HepG2 (cell line): ENCODE data around the gene CIBAR2. TPM values are rescaled to one million over a fixed set of nuclear protein-coding genes. Genes with fewer than 3 reads are reported as not detected.

Experiments used
- CREB3 ChIP-seq: sonication (generic); formaldehyde crosslinking; IDR thresholded peaks from 2 replicates; pipeline ENCODE4 v1.5.0; 2020; ENCODE audit warnings: missing genetic modification reagents
- DR1 ChIP-seq: sonication (generic); formaldehyde crosslinking; IDR thresholded peaks from 2 replicates; pipeline ENCODE4 v1.8.0; 2021; ENCODE audit warnings: mild to moderate bottlenecking, missing genetic modification reagents, inconsistent platforms
- GRHL1 ChIP-seq: sonication (generic); formaldehyde crosslinking; conservative IDR thresholded peaks from 2 replicates; pipeline ENCODE4 v1.8.0; 2022; ENCODE audit warnings: missing genetic modification reagents
- HOXA5 ChIP-seq: sonication (generic); formaldehyde crosslinking; IDR thresholded peaks from 2 replicates; pipeline ENCODE4 v1.4.0; 2020; ENCODE audit warnings: missing genetic modification reagents
- JARID2 ChIP-seq: sonication (generic); formaldehyde crosslinking; IDR thresholded peaks from 2 replicates; pipeline ENCODE4 v1.8.1; 2023; ENCODE audit warnings: missing genetic modification reagents, inconsistent platforms; ENCODE audit not compliant: insufficient replicate concordance
- MAFF ChIP-seq: IDR thresholded peaks from 2 replicates; pipeline ENCODE4 v1.6.1; 2011; ENCODE audit warnings: low read depth, low read length, improper control_type of control experiment
- PAX8 ChIP-seq: sonication (generic); formaldehyde crosslinking; IDR thresholded peaks from 2 replicates; pipeline ENCODE4 v1.8.0; 2022; ENCODE audit warnings: mild to moderate bottlenecking, missing genetic modification reagents, borderline replicate concordance
- PHF5A ChIP-seq: IDR thresholded peaks from one replicate; pipeline ENCODE4 v1.6.1; 2018; ENCODE audit warnings: low read depth, missing genetic modification reagents; ENCODE audit not compliant: unreplicated experiment
- RAD51 ChIP-seq: fragments of 450-650 bp; IDR thresholded peaks from 2 replicates; pipeline ENCODE4 v1.6.1; 2016; ENCODE audit warnings: borderline replicate concordance
- SMAD1 ChIP-seq: sonication (generic); formaldehyde crosslinking; IDR thresholded peaks from 2 replicates; pipeline ENCODE4 v1.4.0; 2020; ENCODE audit warnings: missing genetic modification reagents, low read depth, mild to moderate bottlenecking, borderline replicate concordance
- SRF ChIP-seq: IDR thresholded peaks from 2 replicates; pipeline ENCODE4 v1.6.1; 2011; ENCODE audit warnings: mild to moderate bottlenecking, low read depth, low read length, moderate library complexity
- TBL1XR1 ChIP-seq: fragments of 150-350 bp; IDR thresholded peaks from 2 replicates; pipeline ENCODE4 v1.6.1; 2014; ENCODE audit warnings: borderline replicate concordance, low read length; ENCODE audit not compliant: partially characterized antibody
- TEAD3 ChIP-seq: optimal IDR thresholded peaks from 2 replicates; pipeline ENCODE3; 2016; ENCODE audit warnings: borderline replicate concordance
- ZBTB4 ChIP-seq: sonication (generic); formaldehyde crosslinking; IDR thresholded peaks from 2 replicates; pipeline ENCODE4 v1.4.0; 2020; ENCODE audit warnings: missing genetic modification reagents, mild to moderate bottlenecking, borderline replicate concordance
- ZFP1 ChIP-seq: IDR thresholded peaks from 2 replicates; pipeline ENCODE4 v1.6.1; 2016
- ZNF136 ChIP-seq: sonication (generic); formaldehyde crosslinking; IDR thresholded peaks from 2 replicates; pipeline ENCODE4 v1.8.1; 2022; ENCODE audit warnings: low read depth, mild to moderate bottlenecking, moderate library complexity, missing genetic modification reagents
- ZNF484 ChIP-seq: sonication (generic); formaldehyde crosslinking; IDR thresholded peaks from 2 replicates; pipeline ENCODE4 v1.5.1; 2020; ENCODE audit warnings: mild to moderate bottlenecking, low read depth, missing genetic modification reagents, borderline replicate concordance
- ZNF576 ChIP-seq: sonication (generic); formaldehyde crosslinking; IDR thresholded peaks from 2 replicates; pipeline ENCODE4 v1.4.0; 2020; ENCODE audit warnings: mild to moderate bottlenecking, missing genetic modification reagents
- ZNF670 ChIP-seq: sonication (generic); formaldehyde crosslinking; IDR thresholded peaks from 2 replicates; pipeline ENCODE4 v1.8.0; 2022; ENCODE audit warnings: mild to moderate bottlenecking, missing genetic modification reagents, borderline replicate concordance
- ZNF83 ChIP-seq: sonication (generic); formaldehyde crosslinking; IDR thresholded peaks from 2 replicates; pipeline ENCODE4 v1.4.0; 2020; ENCODE audit warnings: missing genetic modification reagents, mild to moderate bottlenecking, borderline replicate concordance
- ZSCAN30 ChIP-seq: sonication (generic); formaldehyde crosslinking; IDR thresholded peaks from 2 replicates; pipeline ENCODE4 v1.5.0; 2020; ENCODE audit warnings: mild to moderate bottlenecking, missing genetic modification reagents
- polyA plus RNA-seq, 8 experiments: library from polyadenylated mRNA; depleted of rRNA in 3 of 8; stranded (reverse) in 7 of 8; unstranded in 1 of 8; fragments of >200 nt; fragmentation: Illumina TruSeq in 4 of 8; extraction: Trizol in 4 of 8; gene quantifications; 2 replicates each; pipeline versions ENCODE4 v1.2.1 to v1.2.3, GENCODE V29; 2011 to 2016; ENCODE audit warnings: low read depth in 4 of 8, missing spikeins in 1 of 8, mixed read lengths in 1 of 8; ENCODE audit not compliant: insufficient read depth in 1 of 8
- total RNA-seq, 5 experiments: library from RNA; depleted of rRNA; stranded (reverse); fragments of >200 nt; fragmentation: Illumina TruSeq; extraction: Trizol; gene quantifications; 2 replicates each; pipeline ENCODE4 v1.2.3, GENCODE V29; 2016; ENCODE audit warnings: low read depth in 1 of 5

CIBAR2 gene
- total and polyA plus RNA-seq, 2 of the 13 experiments (the other 11 are each of a cell fraction or from before 2014, with no cell fraction given), result not detected

- no peak for TF ChIP-seq JARID2 (CRISPR knock-in tag)
- TF ChIP-seq SMAD1 (CRISPR knock-in tag), result no peak
- TF ChIP-seq TBL1XR1, result no peak
- TF ChIP-seq ZNF136, result no peak
- no peak for TF ChIP-seq SRF
- TF ChIP-seq ZNF576 (CRISPR knock-in tag), result no peak; the same call in 1 of the 2 replicates
- no peak for TF ChIP-seq CREB3 (CRISPR knock-in tag)
- TF ChIP-seq RAD51, result no peak
- peak; percentile 79; the same call in 1 of the 2 replicates for TF ChIP-seq PAX8 (CRISPR knock-in tag)
- no peak for TF ChIP-seq GRHL1 (CRISPR knock-in tag)
- no peak for TF ChIP-seq ZNF484 (CRISPR knock-in tag)
- TF ChIP-seq HOXA5, result 0 out of 2 replicates have a peak, but pooled peaks have one; percentile 65
- TF ChIP-seq ZNF670 (CRISPR knock-in tag), result no peak
- TF ChIP-seq MAFF, result no peak
- 0 out of 2 replicates have a peak, but pooled peaks have one; percentile 51 for TF ChIP-seq ZBTB4
- TF ChIP-seq ZSCAN30 (CRISPR knock-in tag), result no peak
- TF ChIP-seq ZFP1 (CRISPR knock-in tag), result no peak
- TF ChIP-seq PHF5A (CRISPR knock-in tag), result no peak
- TF ChIP-seq ZNF83 (CRISPR knock-in tag), result no peak
- TF ChIP-seq TEAD3 (CRISPR knock-in tag), result no peak
- peak; percentile 43; the same call in 1 of the 2 replicates for TF ChIP-seq DR1 (CRISPR knock-in tag)
Observed at GRCh38 chr16:85055493-85056210, 56.6 kb downstream of the CIBAR2 start (continued).
